Naive thymus-derived CD8-positive, alpha-beta T cell (primary cell): ENCODE data around the gene BHMT. TPM values are rescaled to one million over a fixed set of nuclear protein-coding genes. Genes with fewer than 3 reads are reported as not detected.

ENCODE experiments used
- ATAC-seq, 2 donors: fragments of 150-1000 bp; cut with Tn5 transposase in 1 of 2; sonication (Bioruptor Pico), chemical (Tn5 transposase) in 1 of 2; 1 replicate in 1 of 2; 2 replicates in 1 of 2; pipeline ENCODE4 v1.10.0; 2021; ENCODE audit warnings: mild to moderate bottlenecking in 2 of 2, moderate library complexity in 2 of 2
- POLR2A ChIA-PET: fragments of 350-600 bp; sonication (Branson Sonifier 250); formaldehyde crosslinking; loops from one replicate; lab custom pipeline; 2021; ENCODE audit warnings: antibody characterized with exemption; lab: Charles Lee
- DNase-seq, 10 donors: peaks; one replicate each; pipeline versions ENCODE4 v3.0.0 to v3.0.0-alpha.2; 2020 to 2022
- H3K27ac Mint-ChIP-seq, 10 donors: one replicate each; pipeline ENCODE4 v1.8.0; 2020 to 2022; ENCODE audit warnings: mild to moderate bottlenecking in 10 of 10, mixed read lengths in 10 of 10, moderate library complexity in 4 of 10, inconsistent platforms in 1 of 10
- H3K27me3 Mint-ChIP-seq, 5 donors: one replicate each; pipeline ENCODE4 v1.8.0; 2021 to 2022; ENCODE audit warnings: mixed read lengths in 5 of 5
- H3K36me3 Mint-ChIP-seq, 3 donors: one replicate each; pipeline ENCODE4 v1.8.0; 2020 to 2022; ENCODE audit warnings: mixed read lengths in 3 of 3, mild to moderate bottlenecking in 2 of 3, inconsistent platforms in 1 of 3
- H3K4me1 Mint-ChIP-seq, 4 donors: one replicate each; pipeline ENCODE4 v1.8.0; 2021 to 2022; ENCODE audit warnings: mixed read lengths in 4 of 4
- H3K4me3 Mint-ChIP-seq, 10 donors: one replicate each; pipeline ENCODE4 v1.8.0; 2020 to 2022; ENCODE audit warnings: mild to moderate bottlenecking in 10 of 10, mixed read lengths in 10 of 10, moderate library complexity in 6 of 10, inconsistent platforms in 1 of 10
- H3K9me3 Mint-ChIP-seq, 9 donors: one replicate each; pipeline ENCODE4 v1.8.0; 2020 to 2022; ENCODE audit warnings: mixed read lengths in 9 of 9, mild to moderate bottlenecking in 3 of 9, inconsistent platforms in 1 of 9, moderate library complexity in 1 of 9
- polyA plus RNA-seq, 3 donors: library from polyadenylated mRNA; unstranded; fragments of 300-500 nt; fragmentation: Illumina TruSeq; gene quantifications; one replicate each; pipeline ENCODE4 v1.2.3, GENCODE V29; 2021
- total RNA-seq, 8 experiments: library from RNA in 2 of 8; stranded (reverse) in 2 of 8; gene quantifications; one replicate each; pipeline ENCODE4 v1.2.3 and lab custom pipeline; 2021 to 2026

BHMT gene
- total and polyA plus RNA-seq, 5 experiments from 2014 or later: not detected

GRCh38 chr5:79088507-79088906 lies 23.1 kb upstream of the BHMT start:
- H3K27me3 Mint-ChIP-seq: peaks cover 0 to 11% (median 2%) of the 10 kb centered on the region in 5 donors
- POLR2A ChIA-PET: no interaction called here
- H3K27ac Mint-ChIP-seq: no peak overlapping the region
- H3K4me1 Mint-ChIP-seq: no peaks in the 10 kb centered on the region
- no peak for DNase-seq
- H3K9me3 Mint-ChIP-seq: no peaks in the 10 kb centered on the region
- H3K4me3 Mint-ChIP-seq: no peak overlapping the region
- H3K36me3 Mint-ChIP-seq: no peaks in the 10 kb centered on the region
- ATAC-seq: no peak

GRCh38 chr5:79091064-79091463 lies 20.5 kb upstream of the BHMT start:
- ATAC-seq: no peak
- Mint-ChIP-seq H3K4me1 (no peaks in the 10 kb centered on the region), H3K36me3 (no peaks in the 10 kb centered on the region), H3K27me3 (peaks cover 0 to 13% (median 4%) of the 10 kb centered on the region in 5 donors), H3K9me3 (peaks cover 0 to 4% (median 0%) of the 10 kb centered on the region in 9 donors), H3K27ac (no peak overlapping the region), H3K4me3 (no peak overlapping the region)
- POLR2A ChIA-PET: no interaction called here
- no peak for DNase-seq

- Mint-ChIP-seq H3K27ac (no peak overlapping the region), H3K27me3 (peaks cover 0 to 13% (median 6%) of the 10 kb centered on the region in 5 donors), H3K4me3 (no peak overlapping the region), H3K9me3 (peaks cover 0 to 5% (median 0%) of the 10 kb centered on the region in 9 donors), H3K4me1 (no peaks in the 10 kb centered on the region), H3K36me3 (no peaks in the 10 kb centered on the region)
- DNase-seq (no peak), ATAC-seq (no peak)
- POLR2A ChIA-PET: no interaction called here
Measured at GRCh38 chr5:79093762-79094161, 17.8 kb upstream of the BHMT start.

- H3K27me3 Mint-ChIP-seq: peaks cover 16 to 60% (median 25%) of the 10 kb centered on the region in 5 donors
- ATAC-seq: no peak
- H3K36me3 Mint-ChIP-seq: peaks cover 0 to 10% (median 0%) of the 10 kb centered on the region in 3 donors
- H3K4me1 Mint-ChIP-seq: peaks cover 0 to 5% (median 0%) of the 10 kb centered on the region in 4 donors
- DNase-seq: no peak
- H3K27ac Mint-ChIP-seq: peak overlapping the region in 1 of 10 donors; percentile 38
- H3K9me3 Mint-ChIP-seq: peaks cover 0 to 4% (median 0%) of the 10 kb centered on the region in 9 donors
- POLR2A ChIA-PET: no interaction called here
- no peak overlapping the region for H3K4me3 Mint-ChIP-seq
Measured at GRCh38 chr5:79105868-79106267, 5.7 kb upstream of the BHMT start.

GRCh38 chr5:79107020-79107796 lies 4.4 kb upstream of the BHMT start:
- DNase-seq: no peak
- Mint-ChIP-seq H3K27me3 (peaks cover 24 to 67% (median 30%) of the 10 kb centered on the region in 5 donors), H3K4me3 (no peak overlapping the region), H3K9me3 (no peaks in the 10 kb centered on the region), H3K4me1 (peaks cover 0 to 5% (median 1%) of the 10 kb centered on the region in 4 donors), H3K27ac (no peak overlapping the region), H3K36me3 (peaks cover 0 to 3% (median 2%) of the 10 kb centered on the region in 3 donors)
- no peak for ATAC-seq
- POLR2A ChIA-PET: no interaction called here

- Mint-ChIP-seq H3K36me3 (peaks cover 0 to 2% (median 0%) of the 10 kb centered on the region in 3 donors), H3K27ac (no peak overlapping the region), H3K4me3 (no peak overlapping the region), H3K9me3 (no peaks in the 10 kb centered on the region), H3K4me1 (peaks cover 0 to 5% (median 1%) of the 10 kb centered on the region in 4 donors), H3K27me3 (peaks cover 28 to 69% (median 33%) of the 10 kb centered on the region in 5 donors)
- DNase-seq: no peak
- POLR2A ChIA-PET: no interaction called here
- no peak for ATAC-seq
Measured at GRCh38 chr5:79108086-79108485, 3.5 kb upstream of the BHMT start.

GRCh38 chr5:79108792-79109191 lies 2.8 kb upstream of the BHMT start:
- Mint-ChIP-seq H3K27me3 (peaks cover 30 to 74% (median 33%) of the 10 kb centered on the region in 5 donors), H3K36me3 (peaks cover 0 to 2% (median 0%) of the 10 kb centered on the region in 3 donors), H3K27ac (no peak overlapping the region), H3K4me3 (no peak overlapping the region), H3K4me1 (peaks cover 0 to 5% (median 1%) of the 10 kb centered on the region in 4 donors), H3K9me3 (no peaks in the 10 kb centered on the region)
- POLR2A ChIA-PET: no interaction called here
- no peak for ATAC-seq
- no peak for DNase-seq

- peak overlapping the region in 1 of 10 donors; percentile 26 for H3K27ac Mint-ChIP-seq
- DNase-seq (peak in 6 of 10 donors; percentile 10 to 64 (median 26)), ATAC-seq (peak; percentile 59 to 62)
- no peaks in the 10 kb centered on the region for H3K9me3 Mint-ChIP-seq
- peaks cover 0 to 2% (median 0%) of the 10 kb centered on the region in 3 donors for H3K36me3 Mint-ChIP-seq
- H3K27me3 Mint-ChIP-seq: peaks cover 24 to 74% (median 37%) of the 10 kb centered on the region in 5 donors
- peaks cover 0 to 5% (median 1%) of the 10 kb centered on the region in 4 donors for H3K4me1 Mint-ChIP-seq
- POLR2A ChIA-PET: no interaction called here
- no peak overlapping the region for H3K4me3 Mint-ChIP-seq
Measured at GRCh38 chr5:79109527-79110492, 1.8 kb upstream of the BHMT start.

- no peak for DNase-seq
- POLR2A ChIA-PET: no interaction called here
- Mint-ChIP-seq H3K4me3 (no peak overlapping the region), H3K36me3 (peaks cover 0 to 2% (median 0%) of the 10 kb centered on the region in 3 donors), H3K27ac (peak overlapping the region in 1 of 10 donors; percentile 77), H3K27me3 (peaks cover 27 to 62% (median 34%) of the 10 kb centered on the region in 5 donors), H3K9me3 (no peaks in the 10 kb centered on the region), H3K4me1 (peaks cover 0 to 3% (median 1%) of the 10 kb centered on the region in 4 donors)
- no peak for ATAC-seq
Measured at GRCh38 chr5:79111960-79112702, 522 bp downstream of the BHMT start.

GRCh38 chr5:79112703-79113058 lies 1.1 kb downstream of the BHMT start:
- no peak overlapping the region for H3K4me3 Mint-ChIP-seq
- peaks cover 27 to 56% (median 34%) of the 10 kb centered on the region in 5 donors for H3K27me3 Mint-ChIP-seq
- peaks cover 0 to 2% (median 0%) of the 10 kb centered on the region in 3 donors for H3K36me3 Mint-ChIP-seq
- peaks cover 0 to 3% (median 1%) of the 10 kb centered on the region in 4 donors for H3K4me1 Mint-ChIP-seq
- ATAC-seq (no peak), DNase-seq (no peak)
- H3K27ac Mint-ChIP-seq: peak overlapping the region in 1 of 10 donors; percentile 77
- H3K9me3 Mint-ChIP-seq: no peaks in the 10 kb centered on the region
- POLR2A ChIA-PET: no interaction called here

- DNase-seq: no peak
- H3K36me3 Mint-ChIP-seq: peaks cover 0 to 2% (median 0%) of the 10 kb centered on the region in 3 donors
- no peak overlapping the region for H3K27ac Mint-ChIP-seq
- POLR2A ChIA-PET: no interaction called here
- no peak overlapping the region for H3K4me3 Mint-ChIP-seq
- no peaks in the 10 kb centered on the region for H3K9me3 Mint-ChIP-seq
- H3K27me3 Mint-ChIP-seq: peaks cover 4 to 9% (median 5%) of the 10 kb centered on the region in 5 donors
- no peaks in the 10 kb centered on the region for H3K4me1 Mint-ChIP-seq
- ATAC-seq: no peak
Measured at GRCh38 chr5:79119486-79119885, 7.9 kb downstream of the BHMT start.

GRCh38 chr5:79120221-79120620 lies 8.6 kb downstream of the BHMT start:
- Mint-ChIP-seq H3K9me3 (no peaks in the 10 kb centered on the region), H3K36me3 (peaks cover 0 to 2% (median 0%) of the 10 kb centered on the region in 3 donors), H3K4me1 (no peaks in the 10 kb centered on the region), H3K27me3 (peaks cover 0 to 9% (median 4%) of the 10 kb centered on the region in 5 donors), H3K27ac (no peak overlapping the region), H3K4me3 (no peak overlapping the region)
- DNase-seq (no peak), ATAC-seq (no peak)
- POLR2A ChIA-PET: interaction anchor here (0.7 kb wide), 2 partner anchors 23 to 945 kb away, joined by 3 read pairs; no protein-coding TSS in a partner anchor
